ENCODE data around the gene TSPAN32.

TSPAN32 gene

DNA sequence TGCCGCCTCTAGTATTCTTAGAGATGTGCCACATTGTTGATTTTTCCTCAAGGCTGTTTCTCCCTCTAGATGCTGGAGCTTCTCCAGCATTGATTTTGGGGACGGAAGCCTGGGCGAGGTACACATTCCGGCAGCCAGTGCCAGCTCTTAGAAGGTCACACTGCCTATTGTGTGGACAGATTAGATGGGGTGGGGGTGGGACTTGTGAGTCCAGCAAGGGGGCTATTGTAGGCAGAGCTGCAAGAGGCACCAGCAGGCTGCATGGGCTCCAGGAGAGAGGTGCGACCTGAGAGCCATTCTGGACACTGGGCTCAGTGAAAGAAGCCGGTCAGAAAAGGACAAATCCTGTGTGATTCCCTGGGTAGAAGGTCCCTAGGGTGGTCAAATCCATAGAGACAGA lies 12.5 kb upstream of the TSPAN32 start:
- no peak for DNase-seq

DNA sequence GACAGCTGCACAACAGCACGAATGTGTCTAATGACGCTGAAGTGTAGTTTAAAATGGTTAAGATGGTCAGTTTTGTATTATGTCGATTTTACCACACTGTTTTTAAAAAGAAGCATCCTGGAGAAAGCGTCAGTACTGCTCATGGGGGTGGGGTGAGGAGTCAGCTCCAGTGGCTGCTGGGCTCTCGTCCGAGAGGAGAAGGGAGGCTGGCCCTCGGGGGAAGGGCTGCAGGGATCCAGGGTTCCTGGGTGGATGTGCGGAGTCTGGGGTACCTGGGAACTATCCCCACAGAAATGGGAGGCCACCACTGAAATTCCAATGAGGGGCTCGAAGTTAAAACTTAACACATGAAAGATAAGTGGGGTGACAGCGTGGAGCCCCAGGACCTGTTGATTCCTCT lies 12.0 kb upstream of the TSPAN32 start:
- DNase-seq = no peak

DNA sequence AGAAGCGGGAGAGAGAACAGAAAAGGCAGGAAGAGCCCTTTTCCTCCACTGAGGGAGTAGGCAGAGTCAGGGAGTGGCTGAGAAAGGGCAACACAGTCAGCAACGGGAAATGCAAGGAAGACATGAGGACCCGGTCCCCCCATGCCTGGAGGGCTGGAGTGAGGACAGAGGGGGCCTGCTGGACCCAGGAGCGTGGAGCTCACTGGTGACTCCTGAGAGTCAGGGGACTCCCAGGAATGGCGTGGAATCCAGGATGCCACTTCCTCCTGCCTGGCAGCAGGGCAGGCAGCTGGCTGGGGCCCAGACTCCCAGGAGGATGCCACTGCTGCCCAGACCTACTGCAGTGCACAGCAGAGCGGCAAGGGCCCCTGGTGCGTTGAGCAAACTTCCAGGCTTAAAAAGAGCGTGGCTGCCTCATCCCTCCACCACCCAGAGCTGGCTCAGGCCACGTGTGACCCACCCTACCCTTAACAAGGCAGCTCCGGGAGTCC lies 11.4 kb upstream of the TSPAN32 start:
- peak in 1 of 2 donors; percentile 12 for DNase-seq

GRCh38 chr11:2293531-2293971 lies 8.3 kb upstream of the TSPAN32 start:
- DNase-seq = peak in 1 of 2 donors; percentile 6

DNA sequence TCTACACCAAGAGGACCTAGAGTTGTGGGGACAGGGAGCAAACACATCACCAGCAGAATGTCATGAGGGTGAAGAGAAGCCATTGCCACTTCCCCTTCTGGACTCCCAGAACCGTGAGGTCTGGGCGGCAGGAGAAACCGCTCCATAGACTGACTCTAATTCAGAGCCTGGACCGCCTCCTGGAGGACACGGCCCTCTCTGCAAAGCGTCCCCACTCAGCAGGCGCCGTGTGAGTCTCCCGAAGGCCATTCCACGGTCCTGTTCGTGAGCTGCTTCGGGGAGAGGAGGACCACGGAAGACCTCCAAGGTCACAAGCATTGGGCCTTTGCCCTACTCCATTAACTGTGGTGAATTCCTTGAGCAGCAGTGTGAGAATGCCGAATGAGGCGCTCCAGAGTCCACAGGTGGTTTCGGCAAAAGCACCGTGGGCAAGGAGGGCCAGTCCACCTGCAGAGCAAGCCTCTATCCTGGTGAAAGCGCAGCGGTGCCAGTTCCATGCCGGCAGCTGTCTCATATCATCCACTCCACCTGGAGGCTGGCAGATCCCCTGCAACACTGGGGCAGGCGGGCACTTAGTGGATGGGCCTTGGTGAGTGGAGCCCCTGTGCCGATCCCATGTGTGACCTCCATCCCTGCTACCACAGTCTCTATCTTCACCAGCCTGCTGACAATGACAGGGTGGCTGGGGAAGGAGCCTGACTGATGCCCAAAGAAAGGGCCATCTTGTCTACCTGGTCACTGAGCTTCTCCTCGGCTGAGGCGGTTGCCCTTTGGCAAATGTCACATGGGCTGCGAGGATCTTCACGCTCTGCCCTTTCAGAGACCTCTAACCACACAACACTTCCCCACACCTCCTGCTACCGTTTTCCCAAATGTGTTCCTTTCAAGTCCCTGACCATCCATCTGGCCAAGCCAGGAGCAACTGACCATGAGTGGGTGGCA lies 7.6 kb upstream of the TSPAN32 start:
- DNase-seq = peak in 1 of 2 donors; percentile 17

DNA sequence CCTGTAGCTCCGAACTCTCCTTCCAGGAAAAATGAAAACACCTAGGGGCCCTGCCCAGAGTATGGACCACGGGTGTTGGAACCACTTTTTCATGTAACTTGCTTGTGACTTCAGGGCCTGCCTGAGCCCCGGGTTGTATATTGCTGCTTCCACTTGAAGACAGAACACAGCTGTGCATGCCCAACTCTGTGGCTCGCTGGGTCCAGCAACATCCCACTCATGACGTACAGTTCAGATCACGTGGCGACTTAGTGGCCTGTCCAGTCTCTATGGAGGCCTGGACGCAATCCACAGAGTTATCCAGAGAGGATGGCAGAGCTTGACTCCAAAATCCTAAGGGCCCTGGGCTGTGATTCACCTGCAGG lies 6.9 kb upstream of the TSPAN32 start:
- DNase-seq = peak in 1 of 2 donors; percentile 12

GRCh38 chr11:2295971-2296912 lies 5.6 kb upstream of the TSPAN32 start:
- DNase-seq = peak in 1 of 2 donors; percentile 14

- peak in 1 of 2 donors; percentile 12 for DNase-seq
Observed at GRCh38 chr11:2296913-2297622, 4.7 kb upstream of the TSPAN32 start.

DNA sequence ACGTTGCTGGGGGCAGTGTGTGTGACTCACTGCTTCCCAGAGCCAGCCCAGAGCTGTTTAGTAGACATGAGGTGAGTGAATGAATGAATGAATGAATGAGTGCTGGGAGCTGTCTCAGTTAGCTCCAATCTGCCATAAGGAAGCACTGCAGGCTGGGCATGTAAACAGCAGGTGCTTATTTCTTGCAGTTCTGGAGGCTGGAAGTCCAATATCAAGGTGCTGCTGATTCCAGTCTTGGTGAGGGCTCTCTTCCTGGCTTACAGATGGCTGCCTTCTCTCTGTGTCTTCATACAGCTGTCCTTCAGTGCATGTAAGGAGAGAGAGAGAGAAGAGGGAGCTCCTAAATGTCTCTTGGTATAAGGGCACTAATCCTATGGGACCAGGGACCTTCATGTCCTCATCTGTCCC lies 4.2 kb upstream of the TSPAN32 start:
- no peak for DNase-seq

DNA sequence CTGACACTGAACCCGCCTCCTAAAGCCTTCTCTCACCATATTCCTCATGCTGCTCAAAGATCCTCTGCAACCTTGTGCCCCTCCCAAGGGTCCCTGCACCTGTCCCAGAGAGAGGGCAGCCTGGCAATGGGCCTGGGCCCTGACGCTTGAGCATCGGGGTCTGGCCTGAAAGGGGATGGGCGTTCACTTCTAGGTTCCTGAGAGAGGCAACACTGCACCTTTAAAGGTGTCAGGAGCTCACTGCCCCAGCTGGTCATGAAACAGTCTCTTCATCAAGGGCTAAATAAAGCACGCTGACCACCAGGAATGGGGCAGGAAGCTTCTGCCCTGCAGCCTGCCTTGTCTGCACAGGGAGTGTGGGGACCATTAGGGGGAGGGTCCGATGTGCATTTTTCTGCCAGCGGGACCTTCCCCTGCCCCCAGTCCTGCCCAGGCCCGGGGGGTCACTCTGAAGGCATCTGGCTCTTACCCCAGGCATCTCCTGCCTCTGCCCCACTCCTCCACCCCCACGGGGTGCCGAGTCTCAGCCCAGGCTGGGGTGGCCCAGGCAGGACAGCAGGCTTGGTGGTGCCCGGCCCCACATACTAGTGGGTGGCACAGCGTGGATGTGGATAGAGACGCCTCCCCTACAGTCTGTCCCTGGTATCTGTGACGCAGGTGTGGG lies 3.5 kb upstream of the TSPAN32 start:
- DNase-seq = peak in 1 of 2 donors; percentile 13

DNA sequence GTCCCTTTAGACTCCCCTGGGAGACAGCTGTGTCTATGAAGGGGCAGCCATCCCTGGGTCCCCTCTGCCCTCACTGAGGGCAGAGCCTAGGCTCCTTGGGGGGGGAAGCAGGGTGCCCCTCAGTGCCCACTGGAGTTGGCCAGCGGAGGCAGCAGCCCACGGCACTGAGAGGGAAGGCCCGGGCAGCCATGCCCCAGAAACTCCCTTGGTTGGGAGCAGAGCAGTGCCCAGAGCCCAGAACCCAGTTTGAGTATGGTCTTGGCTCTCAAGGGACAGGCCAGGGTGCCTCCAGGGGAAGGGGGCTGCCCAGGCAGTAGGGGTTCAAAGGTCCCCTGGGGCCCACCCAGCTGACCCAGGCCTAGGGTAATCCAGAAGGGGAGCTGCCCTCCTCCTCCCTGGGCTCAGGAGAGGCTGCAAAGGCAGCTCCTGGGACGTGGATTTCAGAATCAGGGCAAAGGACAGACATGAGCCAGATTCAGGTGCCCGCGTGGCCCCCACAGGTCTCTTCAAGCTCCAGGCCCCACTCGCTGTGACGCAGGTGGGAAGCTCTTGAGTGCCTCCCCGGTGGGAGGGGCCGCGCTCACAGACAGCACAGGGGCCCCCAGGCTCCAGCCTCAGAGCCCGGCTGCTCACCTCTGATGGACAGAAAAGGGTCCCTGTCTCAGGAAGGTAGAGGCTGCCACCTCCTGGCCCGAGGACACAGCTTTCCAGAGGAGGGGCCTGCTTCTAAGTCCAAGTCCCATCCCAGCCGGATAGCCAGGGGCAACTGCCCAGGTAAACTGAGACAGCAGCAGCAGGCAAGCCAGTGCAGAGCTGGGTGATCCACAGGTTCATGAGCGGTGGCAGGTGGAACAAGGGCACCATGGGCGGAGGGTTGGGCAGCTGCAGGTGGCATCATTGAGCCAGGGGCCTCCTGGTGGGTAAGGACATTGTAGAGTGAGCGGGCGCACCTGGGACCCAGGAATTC lies 2.7 kb upstream of the TSPAN32 start:
- DNase-seq = peak; percentile 30 to 45

DNA sequence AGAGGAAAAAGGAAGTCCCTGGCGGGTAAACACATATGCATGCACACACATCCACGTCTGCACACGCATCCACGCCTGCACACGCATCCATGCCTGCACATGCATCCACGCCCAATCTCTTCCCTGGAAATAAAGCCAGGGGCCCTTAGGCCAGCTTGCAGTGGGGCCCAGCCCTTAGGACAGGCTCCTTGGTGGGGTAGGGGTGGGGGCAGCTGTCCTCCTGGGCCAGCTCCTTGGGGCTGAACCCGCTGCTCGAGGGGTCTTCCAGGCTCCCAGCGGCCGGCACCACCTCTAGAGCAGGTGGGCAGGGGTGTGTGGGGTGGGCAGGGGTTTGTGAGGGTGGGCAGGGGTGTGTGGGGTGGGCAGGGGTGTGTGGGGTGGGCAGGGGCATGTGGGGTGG lies 2.0 kb upstream of the TSPAN32 start:
- DNase-seq = peak in 1 of 2 donors; percentile 14

DNA sequence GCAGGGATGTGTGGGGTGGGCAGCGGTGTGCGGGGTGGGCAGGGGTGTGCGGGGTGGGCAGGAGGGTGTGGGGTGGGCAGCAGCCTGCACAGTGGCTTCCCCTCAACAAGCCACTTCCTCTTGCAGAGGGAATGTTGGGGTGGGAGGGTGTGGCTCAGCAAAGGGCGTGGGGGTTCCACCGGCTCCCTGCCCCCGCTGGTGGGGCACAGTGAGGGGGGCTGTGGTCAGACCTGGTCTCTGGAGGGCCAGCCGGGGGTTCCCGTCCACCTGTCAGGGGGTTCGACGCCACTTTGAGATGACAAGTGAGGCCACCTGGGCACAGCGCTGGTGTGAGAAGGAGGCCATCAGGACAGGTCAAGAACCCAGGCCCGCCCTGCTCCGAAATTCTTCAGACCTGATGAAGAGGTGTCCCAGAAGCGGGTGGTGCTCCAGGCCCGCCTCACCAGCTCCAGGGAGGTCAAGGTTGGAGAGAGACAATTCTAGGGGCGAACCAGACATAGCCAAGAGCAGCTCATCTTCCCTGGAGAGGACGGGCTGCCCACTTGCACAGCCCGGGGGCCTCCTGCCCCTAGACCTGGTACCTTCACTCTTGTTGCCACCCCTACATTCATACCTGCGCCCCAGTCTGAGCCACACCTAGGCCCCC lies 1.4 kb upstream of the TSPAN32 start:
- peak in 1 of 2 donors; percentile 21 for DNase-seq

DNA sequence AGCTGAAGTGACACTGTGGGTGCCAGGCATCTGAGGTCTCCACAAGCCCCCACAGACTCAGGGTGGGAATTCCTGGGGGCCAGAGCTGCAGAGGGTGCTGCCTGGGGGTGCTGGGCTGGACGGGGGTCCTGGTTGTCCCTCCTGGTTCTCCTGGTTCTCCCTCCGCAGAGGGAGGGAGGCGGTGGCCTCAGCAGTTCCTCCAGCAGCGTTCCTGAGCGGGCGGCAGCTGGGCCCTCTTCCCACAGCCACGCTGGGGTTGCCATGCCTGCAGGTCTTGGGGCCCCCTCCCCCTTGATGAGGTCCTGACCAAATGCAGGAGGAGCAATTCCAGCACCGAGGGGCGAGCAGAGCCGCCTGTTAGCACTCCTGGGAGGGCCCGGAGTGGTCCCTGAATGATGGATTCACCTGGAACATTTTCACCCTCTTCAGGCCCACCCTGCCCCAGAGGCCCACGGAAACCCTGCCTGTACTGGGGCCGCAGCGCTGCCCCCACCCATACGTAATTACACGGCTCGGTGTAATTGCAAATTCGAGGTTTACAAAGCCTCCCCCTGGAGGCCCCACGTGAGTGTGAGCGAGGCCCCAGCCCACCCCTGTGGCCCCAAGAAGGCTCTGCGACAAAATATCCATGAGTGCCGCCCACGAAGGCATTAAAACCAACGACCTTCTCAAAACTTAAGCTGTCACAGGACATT lies 730 bp upstream of the TSPAN32 start:
- peak; percentile 22 to 32 for DNase-seq

- DNase-seq = peak; percentile 31 to 42
Observed at GRCh38 chr11:2302306-2302895, 588 bp downstream of the TSPAN32 start.

GRCh38 chr11:2302896-2303626 lies 1.2 kb downstream of the TSPAN32 start:
- DNase-seq = no peak

DNA sequence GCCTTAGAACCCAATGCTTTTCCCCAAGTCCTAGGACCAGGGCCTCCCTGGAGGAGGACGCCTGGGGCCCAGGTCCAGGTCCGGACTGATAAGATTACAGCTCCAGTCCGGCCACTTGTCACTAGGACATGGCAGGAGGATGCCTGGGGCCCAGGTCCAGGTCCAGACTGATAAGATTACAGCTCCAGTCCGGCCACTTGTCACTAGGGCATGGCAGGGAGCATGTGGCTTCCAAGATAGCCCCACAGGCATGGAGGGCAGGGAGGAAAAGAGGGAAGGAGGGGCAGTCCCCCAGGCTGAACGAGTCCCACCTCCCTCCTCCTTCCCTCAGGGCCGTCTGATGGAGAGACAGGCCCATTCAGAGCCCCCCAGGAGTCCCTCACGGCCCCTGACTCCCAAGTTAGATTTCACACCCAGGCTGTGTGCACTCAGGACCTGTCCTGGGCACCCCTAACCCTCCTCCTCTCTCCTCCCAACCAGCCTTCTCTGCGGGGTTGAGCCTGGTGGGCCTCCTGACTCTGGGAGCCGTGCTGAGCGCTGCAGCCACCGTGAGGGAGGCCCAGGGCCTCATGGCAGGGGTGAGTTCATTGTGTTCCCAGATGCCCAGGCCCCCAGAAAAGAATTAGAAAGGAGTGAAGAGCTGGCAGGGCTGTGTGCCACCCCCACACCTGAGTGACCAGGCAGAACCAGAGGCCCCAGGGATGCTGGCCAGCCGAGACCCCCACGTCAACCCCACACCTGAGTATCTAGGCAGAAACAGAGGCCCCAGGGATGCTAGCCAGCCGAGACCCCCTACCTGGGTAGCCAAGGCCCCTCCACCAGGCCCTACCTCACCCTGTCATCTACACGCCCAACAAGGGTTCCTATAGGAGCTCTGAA lies 2.1 kb downstream of the TSPAN32 start:
- DNase-seq = peak in 1 of 2 donors; percentile 17
